ENCODE results near the gene GRIN3B. TPM values are rescaled to one million over a fixed set of nuclear protein-coding genes. Genes with fewer than 3 reads are reported as not detected.

Gene GRIN3B
- total and polyA plus RNA-seq, 2 of the 8 experiments (the other 6 are each of a cell fraction or from before 2014, with no cell fraction given) = 0.45 to 1.0 TPM

- WGBS, 2 experiments (ENCODE audit: extremely low coverage in 1 of 2, insufficient coverage in 1 of 2, insufficient read length in 1 of 2, insufficient replicate concordance in 2 of 2, low coverage in 1 of 2, low lambda C conversion rate in 2 of 2, missing lambda C conversion rate in 1 of 2) = 91% methylated on average over 23 of the region's 27 CpGs; no CpG with 5 or more reads in 1 of the 2 experiments
- H4K5ac ChIP-seq (ENCODE audit: insufficient read length, low read depth, low read length) = no peak overlapping the region
- ChIA-PET CTCF (ENCODE audit: partially characterized antibody) (interaction anchor here (2.3 kb wide), 1 partner anchor 67 kb away, joined by 5 read pairs; no protein-coding TSS in a partner anchor), POLR2A (ENCODE audit: partially characterized antibody) (interaction anchor here (1.4 kb wide), 1 partner anchor 279 kb away, joined by 4 read pairs; the partner anchor contains the start of gene CIRBP)
- no peak overlapping the region for H3K56ac ChIP-seq (replicated peaks; ENCODE audit: insufficient read length, low read depth, low read length)
- no peaks in the 10 kb centered on the region for H3K9me3 ChIP-seq (ENCODE audit: insufficient read depth in 2 of 2, low read depth in 1 of 2, low read length in 1 of 2)
- H3K4me3 ChIP-seq (ENCODE audit: extremely low read depth in 1 of 4, insufficient read depth in 2 of 4, low read depth in 3 of 4, low read length in 4 of 4) = no peak overlapping the region
- H2BK5ac ChIP-seq (ENCODE audit: low read depth, low read length) = no peak overlapping the region
- H4K20me1 ChIP-seq (replicated peaks in 1 of 2; ENCODE audit: control insufficient read depth in 1 of 2, insufficient read depth in 2 of 2, low read length in 2 of 2) = peaks cover 9 to 19% of the 10 kb centered on the region in 2 experiments
- H2BK12ac ChIP-seq (ENCODE audit: low read depth, low read length) = no peak overlapping the region
- no peak overlapping the region for H3K23ac ChIP-seq (ENCODE audit: insufficient read length)
- H3K79me2 ChIP-seq (ENCODE audit: control insufficient read depth in 1 of 2, insufficient read depth in 2 of 2, low read length in 2 of 2) = peaks cover 0 to 12% of the 10 kb centered on the region in 2 experiments; a peak in 1 of 4 replicates
- H2BK20ac ChIP-seq (ENCODE audit: low read length) = no peak overlapping the region
- DNase-seq (ENCODE audit: low read depth in 1 of 2, low spot score in 2 of 2) (no peak), FAIRE-seq (no peak)
- no peaks in the 10 kb centered on the region; a peak in 1 of 7 replicates for H3K4me1 ChIP-seq (replicated peaks in 1 of 4; ENCODE audit: control insufficient read depth in 3 of 4, insufficient read depth in 4 of 4, low read length in 3 of 4)
- no peak overlapping the region for H4K91ac ChIP-seq (replicated peaks; ENCODE audit: insufficient read length, low read length)
- H3K23me2 ChIP-seq (ENCODE audit: low read depth, low read length) = no peaks in the 10 kb centered on the region
- no peak overlapping the region for H2BK15ac ChIP-seq (ENCODE audit: low read length)
- H3K36me3 ChIP-seq (ENCODE audit: control insufficient read depth in 2 of 4, insufficient read depth in 4 of 4, low read length in 3 of 4) = peaks cover 7 to 39% (median 23%) of the 10 kb centered on the region in 4 experiments; a peak in 6 of 8 replicates
- H2AK5ac ChIP-seq (ENCODE audit: low read depth, low read length) = no peak overlapping the region
- H4K8ac ChIP-seq (ENCODE audit: extremely low read depth, insufficient read depth, low read length) = no peak overlapping the region
- H2BK120ac ChIP-seq (replicated peaks; ENCODE audit: low read depth, low read length) = no peak overlapping the region
- 0 out of 2 replicates have a peak overlapping the region, but pooled peaks have one; percentile 26 for H3K27ac ChIP-seq (ENCODE audit: low read depth, low read length)
- peaks cover 5% of the 10 kb centered on the region for H3K79me1 ChIP-seq (ENCODE audit: low read depth, low read length)
- no peak overlapping the region for H3K4ac ChIP-seq (replicated peaks; ENCODE audit: insufficient read length, low read depth, low read length)
- TF ChIP-seq GTF2F1 (IDR thresholded peaks at IDR 0.05; ENCODE audit: borderline replicate concordance, low read depth, low read length) (no peak), BCL11A (IDR thresholded peaks at IDR 0.05; ENCODE audit: low read depth in 2 of 2, low read length in 2 of 2) (no peak), TEAD4 (IDR thresholded peaks at IDR 0.05; ENCODE audit: low read depth, low read length) (no peak), SUZ12 (IDR thresholded peaks at IDR 0.05; ENCODE audit: low read length) (no peak), SAP30 (IDR thresholded peaks at IDR 0.05; ENCODE audit: insufficient read depth, insufficient replicate concordance, low read length) (no peak), RXRA (IDR thresholded peaks at IDR 0.05; ENCODE audit: insufficient read depth, low read depth, low read length) (no peak), CHD1 (IDR thresholded peaks at IDR 0.05; ENCODE audit: low read depth, low read length) (no peak), SIX5 (IDR thresholded peaks at IDR 0.05; ENCODE audit: low read depth, low read length) (no peak), BRCA1 (IDR thresholded peaks at IDR 0.05; ENCODE audit: low read depth, low read length) (no peak), CBX5 (IDR thresholded peaks at IDR 0.05; ENCODE audit: low read depth, low read length) (no peak), TAF7 (optimal IDR thresholded peaks at IDR 0.05; ENCODE audit: borderline replicate concordance, low read depth, low read length) (no peak)
- H3K14ac ChIP-seq (ENCODE audit: insufficient read length) = no peak overlapping the region
- H3K18ac ChIP-seq (ENCODE audit: extremely low read depth, low read length) = no peak overlapping the region
- no peak overlapping the region for H3K9ac ChIP-seq (replicated peaks in 1 of 4; ENCODE audit: extremely low read depth in 1 of 4, low read depth in 3 of 4, low read length in 3 of 4)
- H3K27me3 ChIP-seq (replicated peaks in 1 of 4; ENCODE audit: control insufficient read depth in 3 of 4, extremely low read depth in 1 of 4, insufficient read depth in 3 of 4, low read length in 3 of 4) = no peaks in the 10 kb centered on the region
- no peak overlapping the region for H2AFZ ChIP-seq (ENCODE audit: low read length)
- no peak overlapping the region for H3K4me2 ChIP-seq (ENCODE audit: insufficient read depth in 1 of 2, low read depth in 2 of 2, low read length in 2 of 2)
Observed at GRCh38 chr19:990119-990571, 10.1 kb upstream of the GRIN3B start.

Data from H1 (cell line).